Endothelial cell of hepatic sinusoid (primary cell): ENCODE measurements around the gene OR7G2.

Experiments used
- in situ Hi-C: cut with HindIII; loops from 2 replicates; pipeline ENCODE4 v1.10.0; 2017; ENCODE audit warnings: low sequenced_read_pairs

Gene OR7G2

DNA sequence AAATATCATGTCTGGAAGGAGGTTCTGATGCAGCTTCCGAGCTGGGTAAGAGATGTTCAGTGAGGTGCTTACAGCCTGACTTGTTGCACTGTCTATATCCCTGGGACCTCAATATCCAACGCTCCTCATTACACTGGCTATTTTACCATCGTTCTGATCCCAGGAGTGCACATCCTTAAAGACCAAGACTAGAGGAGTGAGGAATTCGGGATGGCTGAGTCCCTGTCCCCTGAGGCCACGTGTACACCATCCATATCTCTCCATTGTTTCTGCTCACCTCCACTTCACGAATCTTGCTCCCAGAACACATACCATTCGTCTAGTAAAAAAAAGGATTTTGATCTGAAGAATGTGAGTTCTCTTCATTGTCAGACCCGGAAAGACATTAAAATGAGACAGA, at the start of gene OR7G2:
Gene OR7G2 (minus strand): TSS at position 101 of the 400 bp plus-strand sequence. CDS start 4,232 bp downstream, outside the sequence.
- in situ Hi-C loops, result no loop called here

DNA sequence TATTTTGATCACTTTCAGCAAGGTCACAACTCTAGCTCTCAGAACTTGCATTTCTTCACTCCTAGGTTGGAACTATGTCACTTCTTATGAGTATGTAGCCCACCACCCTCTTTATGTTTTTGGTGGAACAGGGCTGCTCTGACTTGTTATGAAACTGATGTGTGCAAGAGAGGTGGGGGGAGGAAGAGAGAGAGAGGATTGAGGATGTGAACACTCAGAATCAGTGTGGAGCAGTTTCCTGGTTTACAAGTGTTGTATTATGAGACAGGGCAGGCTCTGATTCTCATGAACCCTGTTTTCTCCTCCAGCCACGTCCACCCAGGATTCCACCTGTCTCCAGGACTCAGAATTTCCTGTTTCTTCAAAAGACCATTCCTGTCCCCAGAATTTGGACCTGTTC, 49.0 kb upstream of the OR7G2 start:
- in situ Hi-C loops, result no loop called here

DNA sequence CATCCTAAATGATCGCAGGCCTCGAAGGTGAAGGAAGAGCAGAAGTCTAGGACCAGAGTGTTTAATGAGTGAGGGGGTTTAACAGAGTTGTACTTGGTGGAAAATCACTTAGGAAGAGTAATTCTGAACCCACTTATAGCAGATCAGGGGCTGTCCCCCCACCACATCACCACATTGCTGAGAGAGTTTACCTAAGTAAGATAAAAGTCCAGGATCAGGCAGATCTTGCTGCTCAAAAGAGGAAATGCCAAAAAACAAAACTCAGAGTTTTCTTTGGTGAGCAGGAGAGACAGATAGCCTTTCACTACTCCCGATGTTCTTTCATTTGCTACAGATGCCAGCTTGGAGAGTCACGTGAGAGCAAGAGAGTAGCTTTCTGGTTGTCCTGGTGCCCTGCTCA, 48.3 kb upstream of the OR7G2 start:
- in situ Hi-C loops, result no loop called here

DNA sequence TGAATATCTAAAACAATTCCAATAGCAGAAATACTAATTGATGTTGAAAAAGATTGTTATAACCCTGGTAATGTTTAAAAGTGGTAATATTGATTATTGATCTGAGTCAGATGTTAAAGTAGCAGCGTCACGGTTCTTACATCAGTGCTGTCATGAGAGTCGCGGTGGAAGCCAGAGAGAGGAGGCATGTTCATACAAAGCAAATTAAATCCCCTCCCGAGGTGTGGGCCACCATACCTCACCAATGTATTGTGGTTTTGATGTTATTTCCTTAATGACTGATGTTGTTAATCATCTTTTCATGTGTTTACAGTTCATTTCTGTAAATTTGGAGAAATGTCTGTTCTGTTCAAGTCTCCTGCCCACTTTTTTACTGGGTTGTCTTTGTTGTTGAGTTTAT, 44.1 kb upstream of the OR7G2 start:
- in situ Hi-C loops, result no loop called here

DNA sequence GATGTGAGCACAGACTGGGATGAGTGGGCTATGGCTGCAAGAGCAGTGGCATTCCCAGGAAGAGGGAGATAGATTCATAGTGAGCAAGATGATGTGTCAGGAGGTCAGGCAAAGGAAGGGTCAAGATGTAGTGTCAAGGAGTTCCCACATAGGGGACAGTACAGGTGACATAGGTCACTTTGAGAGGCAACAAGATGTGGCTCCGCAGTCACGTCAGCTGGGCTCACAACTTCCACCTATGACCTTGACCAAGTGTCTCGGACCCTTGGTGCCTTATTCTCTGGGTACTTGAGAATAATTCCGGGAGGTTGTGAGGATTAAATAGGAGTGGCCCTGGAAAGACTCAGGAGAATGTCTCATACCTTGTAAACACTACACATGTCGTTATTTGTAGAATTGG, 43.4 kb upstream of the OR7G2 start:
- in situ Hi-C loops, result no loop called here

DNA sequence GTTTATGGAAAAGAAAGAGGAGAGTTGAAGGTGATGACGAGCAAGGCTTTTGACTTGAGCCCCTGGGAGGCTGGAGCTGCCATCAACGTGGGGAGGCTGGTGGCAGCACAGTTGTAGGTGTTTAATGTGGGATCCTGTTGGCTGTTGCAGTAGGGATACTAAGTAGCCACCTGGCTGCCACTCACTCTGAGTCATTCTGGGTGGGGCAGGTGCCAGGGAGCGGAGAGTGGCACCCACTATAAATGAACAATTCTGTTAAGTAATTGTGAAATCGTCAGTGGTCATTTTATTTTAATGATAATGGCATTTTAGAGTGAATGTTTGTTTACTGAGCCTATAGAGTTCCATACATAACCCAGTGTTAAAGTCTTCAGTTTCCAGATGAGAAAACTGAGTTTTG, 42.7 kb upstream of the OR7G2 start:
- in situ Hi-C loops, result no loop called here

DNA sequence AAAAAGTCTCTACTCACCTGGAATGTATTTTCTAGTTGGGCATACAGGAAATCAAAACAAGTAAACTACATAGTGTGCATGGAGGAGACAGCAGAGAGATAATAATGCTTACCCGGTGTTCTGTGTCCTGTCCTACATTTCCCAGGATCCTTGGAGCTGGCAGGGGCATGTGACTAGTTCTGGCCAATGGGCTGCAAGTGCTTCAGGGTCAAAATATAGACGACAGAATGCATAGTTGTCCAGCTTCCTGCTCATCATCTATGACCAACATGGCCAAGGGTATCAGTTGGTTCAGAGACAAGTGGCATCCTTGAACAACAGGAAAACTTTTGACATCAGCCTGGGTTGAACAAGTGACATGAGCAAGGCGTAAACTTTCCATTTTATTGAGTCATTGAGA, 41.4 kb upstream of the OR7G2 start:
- in situ Hi-C loops, result no loop called here

DNA sequence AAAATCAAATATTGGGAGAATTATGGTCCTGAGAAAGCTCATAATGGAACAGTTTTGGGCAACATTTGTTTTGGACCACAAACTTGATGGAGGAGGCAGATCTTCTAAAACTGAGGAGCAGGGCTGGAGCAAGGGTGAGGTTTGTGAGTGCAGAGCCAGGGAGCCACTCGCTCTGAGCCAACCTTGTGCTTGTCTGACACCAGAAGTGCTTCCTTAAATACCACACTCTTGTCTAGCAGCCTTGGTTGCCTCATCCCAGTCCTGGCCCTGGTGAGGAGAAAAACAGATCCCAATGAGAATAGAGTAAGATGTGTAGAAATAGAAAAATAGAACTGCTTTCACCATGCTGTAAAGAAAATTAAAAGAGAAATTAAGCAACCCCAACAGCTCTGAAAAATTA, 39.6 kb upstream of the OR7G2 start:
- in situ Hi-C loops, result no loop called here

DNA sequence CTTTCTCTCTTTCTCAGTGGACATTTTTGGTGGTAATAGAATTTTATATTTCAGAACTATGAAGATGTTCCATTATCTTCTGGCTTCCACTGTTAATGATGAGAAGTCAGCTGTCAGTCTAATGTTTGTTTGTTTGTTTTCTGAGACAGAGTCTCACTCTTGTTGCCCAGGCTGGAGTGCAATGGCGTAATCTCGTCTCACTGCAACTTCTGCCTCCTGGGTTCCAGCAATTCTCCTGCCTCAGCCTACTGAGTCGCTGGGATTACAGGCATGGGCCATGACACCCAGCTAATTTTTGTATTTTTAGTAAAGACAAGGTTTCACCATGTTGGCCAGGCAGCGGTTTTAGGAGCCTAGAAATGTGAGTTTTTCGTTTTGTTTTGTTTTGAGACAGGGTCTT, 37.6 kb upstream of the OR7G2 start:
- in situ Hi-C loops, result no loop called here

DNA sequence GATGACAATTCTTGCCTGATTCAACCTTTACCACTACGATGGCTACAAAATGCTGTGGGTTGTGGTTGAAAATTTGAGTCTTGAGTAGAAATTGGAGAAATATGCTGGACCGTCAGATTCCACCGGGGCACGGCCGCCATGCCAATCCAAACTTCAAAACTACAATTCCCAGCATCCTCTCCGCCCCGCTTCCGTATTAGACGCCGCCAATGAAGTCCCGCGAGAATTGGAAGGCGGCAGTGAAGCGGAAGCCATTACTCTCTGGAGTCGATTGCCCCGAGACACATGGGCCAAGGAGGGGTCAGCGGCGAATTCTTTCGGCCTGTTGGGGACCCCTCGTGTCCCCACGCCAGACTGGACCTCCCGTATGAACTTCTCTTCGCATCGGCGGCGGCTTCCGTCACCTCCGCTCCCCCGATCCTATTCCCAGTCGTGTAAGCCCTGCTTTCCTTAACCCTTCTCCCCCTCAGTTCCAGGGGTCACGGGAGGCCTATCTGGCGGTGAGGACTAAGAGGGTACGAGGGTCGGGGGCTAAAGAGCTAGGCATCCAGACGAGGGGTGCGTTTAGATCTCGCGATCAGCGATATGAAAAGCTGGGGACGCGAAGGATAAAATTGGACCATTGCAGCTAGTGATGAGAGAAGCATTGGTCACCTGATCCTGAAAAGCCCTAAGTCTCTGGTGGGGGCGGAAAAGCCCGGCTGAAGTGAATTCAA, 33.0 kb upstream of the OR7G2 start, which contains the start of gene ZNF317:
Gene ZNF317 (plus strand): TSS at position 239 of the 716 bp plus-strand sequence. CDS start 15,620 bp downstream, outside the sequence.
- in situ Hi-C loops, result no loop called here

DNA sequence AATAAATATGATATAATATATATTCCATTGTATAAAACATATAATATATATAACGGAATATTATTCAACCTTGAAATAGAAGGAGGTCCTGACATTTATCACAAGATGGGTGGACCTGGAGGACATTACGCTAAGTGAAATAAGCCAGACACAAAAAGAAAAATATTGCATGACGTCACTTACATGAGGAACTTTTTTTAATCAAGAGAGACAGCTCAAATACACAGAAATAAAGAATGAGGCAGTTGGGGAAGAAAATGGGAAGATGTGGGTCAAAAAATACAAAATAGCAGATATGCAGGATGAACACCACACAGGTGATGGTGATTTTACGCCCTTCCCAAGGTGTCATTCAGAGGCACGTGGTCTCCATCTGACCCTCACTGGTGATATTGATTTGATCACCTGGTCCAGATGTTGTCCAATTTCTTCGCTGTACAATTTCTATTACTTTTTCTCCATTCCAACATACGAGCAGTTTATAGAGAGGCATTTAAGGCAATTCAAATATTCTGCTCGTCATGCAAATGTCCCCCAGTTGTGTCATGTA, 32.4 kb upstream of the OR7G2 start:
- in situ Hi-C loops, result no loop called here

DNA sequence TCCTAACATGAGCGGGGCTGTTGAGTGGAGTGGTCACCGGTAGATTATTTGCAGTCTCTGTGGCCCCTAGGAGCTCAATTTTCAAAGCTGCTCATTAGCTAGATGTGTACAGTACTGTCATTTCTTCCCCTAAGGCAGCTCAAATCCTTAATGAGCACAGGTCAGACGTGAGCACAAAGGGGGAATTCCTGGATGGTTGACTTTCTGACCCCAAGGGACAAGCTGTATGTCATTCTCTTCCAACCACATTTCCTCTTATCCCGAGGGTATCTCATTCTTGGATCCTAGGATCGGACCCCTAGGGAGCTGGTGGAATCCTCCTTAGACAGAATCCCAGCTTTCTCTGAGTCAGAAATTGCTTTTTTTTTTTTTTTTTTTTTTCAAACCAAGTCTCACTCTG, 25.1 kb upstream of the OR7G2 start:
- in situ Hi-C loops, result no loop called here

DNA sequence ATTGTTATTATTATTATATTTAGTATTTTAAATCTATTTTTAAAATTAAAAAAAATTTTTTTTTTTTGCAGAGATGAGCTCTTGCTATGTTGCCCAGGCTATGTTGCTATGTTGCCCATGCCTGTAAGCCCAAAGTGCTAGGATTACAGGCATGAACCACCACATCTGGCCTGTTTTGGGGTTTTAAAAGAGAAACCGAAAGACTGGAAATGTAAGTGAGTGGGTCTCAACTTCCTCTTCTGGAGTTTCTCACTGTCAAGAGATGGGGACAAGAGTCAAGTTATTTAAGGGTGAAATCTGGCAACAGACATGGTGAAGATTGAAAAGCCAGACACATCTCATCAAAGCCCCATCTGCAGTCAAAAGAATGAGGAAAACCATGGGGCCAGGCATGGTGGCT, 23.7 kb upstream of the OR7G2 start:
- in situ Hi-C loops, result no loop called here

DNA sequence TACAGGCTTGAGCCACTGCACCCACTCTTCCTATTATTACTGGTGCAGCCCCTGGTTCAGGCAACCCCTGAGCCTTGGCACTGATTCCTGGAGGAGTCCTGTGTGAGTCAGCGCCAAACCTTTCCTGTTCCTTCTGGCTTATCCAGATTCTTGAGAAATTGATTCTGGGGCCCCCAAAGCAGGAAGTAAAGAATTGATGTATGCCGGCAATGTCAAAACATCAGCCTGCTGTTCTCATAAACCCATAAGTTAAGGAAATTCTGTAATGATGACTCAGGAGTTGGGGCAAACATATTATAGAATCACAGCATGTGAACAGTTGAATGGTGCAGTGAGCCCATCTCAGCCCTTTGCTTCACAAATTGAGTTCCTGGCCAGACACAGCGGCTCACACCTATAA, 20.9 kb upstream of the OR7G2 start:
- in situ Hi-C loops, result no loop called here

DNA sequence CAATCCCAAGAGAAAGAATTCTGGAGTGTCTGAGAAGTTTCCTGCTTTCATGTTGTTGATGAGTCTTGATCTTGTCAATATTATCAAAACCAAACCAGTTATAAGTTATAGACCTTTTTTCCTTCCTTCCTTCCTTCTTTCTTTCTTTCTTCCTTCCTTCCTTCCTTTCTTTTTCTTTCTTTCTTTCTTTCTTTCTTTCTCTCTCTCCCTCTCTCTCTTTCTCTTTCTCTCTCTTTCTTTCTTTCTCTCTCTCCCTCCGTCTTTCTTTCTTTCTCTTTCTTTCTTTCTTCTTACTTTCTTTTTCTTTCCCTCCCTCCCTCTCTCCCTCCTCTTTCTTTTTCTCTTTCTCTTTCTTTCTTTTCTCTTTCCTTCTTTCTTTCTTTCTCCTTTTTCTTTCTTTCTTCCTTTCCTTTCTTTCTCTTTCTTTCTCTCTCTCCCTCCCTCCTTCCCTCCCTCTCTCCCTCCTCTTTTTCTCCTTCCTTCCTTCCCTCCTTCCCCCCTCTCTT, 19.7 kb upstream of the OR7G2 start, which contains the start of gene OR7G3:
Gene OR7G3 (minus strand): TSS at position 51 of the 506 bp plus-strand sequence. CDS start 0 bp downstream, at position 51.
- in situ Hi-C loops, result no loop called here

DNA sequence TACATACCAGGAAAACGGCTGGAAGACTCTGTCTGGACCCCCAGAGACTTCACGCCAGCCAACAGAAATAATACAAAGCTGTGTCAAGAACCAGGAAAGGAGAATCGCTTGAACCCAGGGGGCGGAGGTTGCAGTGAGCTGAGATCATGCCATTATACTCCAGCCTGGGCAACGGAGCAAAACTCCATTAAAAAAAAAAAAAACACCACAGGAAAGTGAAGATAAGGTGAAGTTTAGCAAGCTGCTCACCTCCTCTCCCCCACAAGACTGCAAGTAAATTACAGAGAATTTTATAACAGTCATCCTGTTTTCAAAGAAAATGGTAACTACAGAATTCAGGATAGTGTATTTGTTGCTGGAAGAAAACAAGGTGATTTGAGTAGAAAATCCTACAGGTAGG, 9.3 kb upstream of the OR7G2 start:
- in situ Hi-C loops, result no loop called here

DNA sequence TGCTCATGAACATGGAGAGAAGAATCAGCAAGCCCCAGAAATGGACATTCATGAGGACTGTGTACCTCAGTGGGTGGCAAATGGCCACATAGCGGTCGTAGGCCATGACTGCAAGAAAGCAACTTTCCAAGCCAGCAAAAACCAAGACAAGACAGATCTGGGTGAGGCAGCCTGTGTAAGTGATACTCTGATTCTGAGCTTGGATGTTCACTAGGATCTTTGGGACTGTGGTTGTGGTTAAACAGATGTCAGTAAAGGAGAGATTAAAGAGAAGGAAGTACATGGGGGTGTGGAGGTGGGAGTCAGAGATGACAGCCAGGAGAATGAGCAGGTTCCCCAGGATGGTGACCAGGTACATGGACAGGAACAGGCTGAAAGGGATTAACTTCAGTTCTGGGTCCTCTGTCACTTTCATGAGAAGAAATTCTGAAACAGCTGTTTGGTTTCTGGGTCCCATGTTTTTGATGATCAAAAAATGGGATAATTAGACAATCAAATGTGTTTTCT, 8.1 kb upstream of the OR7G2 start, which contains the start of gene OR7G1:
Gene OR7G1 (minus strand): TSS at position 457 of the 507 bp plus-strand sequence. CDS start 0 bp downstream, at position 457.
- in situ Hi-C loops, result no loop called here

DNA sequence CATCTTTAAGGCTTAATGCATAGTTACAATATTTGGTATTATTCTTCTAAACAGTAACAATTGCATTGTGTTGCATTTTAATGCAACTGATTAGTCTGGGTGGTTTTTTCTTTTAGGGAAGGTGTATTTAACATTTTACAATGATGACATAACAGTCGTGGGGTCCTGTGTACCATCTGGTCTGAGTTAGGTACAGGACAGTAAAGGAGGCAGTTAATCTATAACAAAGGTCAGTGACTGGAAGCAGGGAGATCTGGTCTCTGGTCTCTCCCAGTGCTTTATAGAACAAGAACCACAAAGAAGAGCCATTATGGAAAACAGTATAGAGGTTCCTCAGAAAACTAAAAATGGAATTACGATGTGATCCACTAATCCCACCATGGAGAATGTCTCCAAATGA, 2.7 kb upstream of the OR7G2 start:
- in situ Hi-C loops, result no loop called here

DNA sequence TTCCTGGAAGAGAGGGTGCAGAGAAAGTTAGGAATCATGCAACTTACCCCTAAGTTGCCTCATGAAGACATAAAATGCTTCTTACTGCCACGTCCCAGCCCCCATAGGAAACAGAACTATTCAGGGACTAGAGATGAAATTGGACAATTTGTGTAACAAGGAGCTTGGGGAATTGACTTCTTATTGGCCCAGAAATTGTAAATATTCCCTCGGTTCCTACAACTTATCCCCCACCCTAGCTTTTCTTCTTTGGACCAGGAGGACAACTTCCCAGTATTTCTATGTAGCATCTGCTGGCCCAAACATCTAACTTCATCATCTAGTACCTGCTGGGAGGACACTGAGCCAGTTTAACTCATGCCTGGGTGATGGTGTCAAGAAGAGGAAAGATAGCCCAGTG, 20.5 kb downstream of the OR7G2 start, which contains the start of gene OR1M1:
Gene OR1M1 (plus strand): TSS at position 301 of the 400 bp plus-strand sequence. CDS start 6,184 bp downstream, outside the sequence.
- in situ Hi-C loops, result no loop called here

DNA sequence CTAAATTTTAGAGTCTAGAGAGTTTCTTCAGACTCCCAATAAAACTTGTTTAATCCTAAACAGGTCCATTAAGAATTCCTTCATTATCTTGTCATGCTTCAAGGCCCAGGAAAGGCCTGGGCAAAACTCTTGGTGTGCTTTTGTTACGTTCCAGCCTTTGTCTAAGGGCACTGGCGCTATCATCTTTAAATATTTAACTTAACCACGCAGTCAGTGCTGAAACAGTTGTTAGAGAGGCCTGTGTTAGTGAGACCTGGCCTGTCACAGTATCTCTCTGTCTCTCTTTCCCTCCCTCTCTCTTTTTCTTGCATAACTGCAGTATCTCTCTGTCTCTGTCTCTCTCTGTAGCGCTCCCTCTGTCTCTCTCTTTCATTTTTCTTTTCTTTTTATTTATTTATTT, 28.6 kb downstream of the OR7G2 start:
- in situ Hi-C loops, result no loop called here

DNA sequence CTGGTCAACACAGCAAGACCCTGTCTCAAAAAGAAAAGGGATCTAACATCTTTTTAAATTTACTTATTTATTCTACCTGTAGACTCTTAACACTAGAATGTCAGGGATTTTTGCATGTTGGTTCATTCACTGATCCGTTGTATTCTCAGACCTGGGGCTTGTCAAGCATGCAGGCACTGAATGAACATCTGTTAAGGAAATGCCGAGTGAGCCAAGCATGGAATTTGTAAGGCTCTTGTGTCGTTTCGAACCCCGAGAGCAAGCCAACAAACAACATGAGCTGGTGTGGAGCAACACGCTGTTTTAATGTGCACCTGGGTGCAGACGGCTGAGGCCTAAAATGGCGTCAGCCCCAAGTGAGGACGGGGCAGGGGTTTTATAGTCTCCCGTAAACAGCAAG, 30.4 kb downstream of the OR7G2 start:
- in situ Hi-C loops, result no loop called here
